ENCODE measurements around the gene PACSIN1.

GRCh38 chr6:34544052-34544604, 78.3 kb downstream of the PACSIN1 start:
- TF ChIP-seq, protein P1, sequence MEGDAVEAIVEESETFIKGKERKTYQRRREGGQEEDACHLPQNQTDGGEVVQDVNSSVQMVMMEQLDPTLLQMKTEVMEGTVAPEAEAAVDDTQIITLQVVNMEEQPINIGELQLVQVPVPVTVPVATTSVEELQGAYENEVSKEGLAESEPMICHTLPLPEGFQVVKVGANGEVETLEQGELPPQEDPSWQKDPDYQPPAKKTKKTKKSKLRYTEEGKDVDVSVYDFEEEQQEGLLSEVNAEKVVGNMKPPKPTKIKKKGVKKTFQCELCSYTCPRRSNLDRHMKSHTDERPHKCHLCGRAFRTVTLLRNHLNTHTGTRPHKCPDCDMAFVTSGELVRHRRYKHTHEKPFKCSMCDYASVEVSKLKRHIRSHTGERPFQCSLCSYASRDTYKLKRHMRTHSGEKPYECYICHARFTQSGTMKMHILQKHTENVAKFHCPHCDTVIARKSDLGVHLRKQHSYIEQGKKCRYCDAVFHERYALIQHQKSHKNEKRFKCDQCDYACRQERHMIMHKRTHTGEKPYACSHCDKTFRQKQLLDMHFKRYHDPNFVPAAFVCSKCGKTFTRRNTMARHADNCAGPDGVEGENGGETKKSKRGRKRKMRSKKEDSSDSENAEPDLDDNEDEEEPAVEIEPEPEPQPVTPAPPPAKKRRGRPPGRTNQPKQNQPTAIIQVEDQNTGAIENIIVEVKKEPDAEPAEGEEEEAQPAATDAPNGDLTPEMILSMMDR (IDR thresholded peaks at IDR 0.05): no peak
- TF ChIP-seq POLR2AphosphoS5 (IDR thresholded peaks at IDR 0.05): no peak
